HG02852 (cell line): Measurements from ENCODE around the gene MLLT3.
A peak's percentile ranks its signal among the peaks of the same experiment; 100 is the strongest.
"Not testable (repeated sequence)": the region's sequence is repeated elsewhere in the genome, so short reads cannot be mapped to it uniquely, and the experiment has no call there.

Experiments used
- ATAC-seq: cut with Tn5 transposase; IDR thresholded peaks from one replicate; pipeline ENCODE4 v1.9.1; 2021; ENCODE audit warnings: mild to moderate bottlenecking, moderate library complexity; ENCODE audit not compliant: unreplicated experiment

MLLT3 gene

GRCh38 chr9:20599195-20599594, 23.1 kb downstream of the MLLT3 start:
- ATAC-seq: no peak

GRCh38 chr9:20598367-20598766, 23.9 kb downstream of the MLLT3 start:
- no peak for ATAC-seq

- no peak for ATAC-seq
These were observed 24.4 kb downstream of the MLLT3 start for GRCh38 chr9:20597862-20598261.

GRCh38 chr9:20594608-20595007, 27.7 kb downstream of the MLLT3 start:
- ATAC-seq: no peak

GRCh38 chr9:20593537-20593936, 28.8 kb downstream of the MLLT3 start:
- no peak for ATAC-seq

- no peak for ATAC-seq
These were observed 29.2 kb downstream of the MLLT3 start for GRCh38 chr9:20593105-20593504.

- ATAC-seq: no peak
These were observed 29.6 kb downstream of the MLLT3 start for GRCh38 chr9:20592673-20593072.

- ATAC-seq: no peak
These were observed 31.1 kb downstream of the MLLT3 start for GRCh38 chr9:20591223-20591622.

- ATAC-seq: no peak
These were observed 37.2 kb downstream of the MLLT3 start for GRCh38 chr9:20584968-20585643.

- ATAC-seq: not testable (repeated sequence)
These were observed 39.2 kb downstream of the MLLT3 start for GRCh38 chr9:20583088-20583487.

- peak; percentile 64 for ATAC-seq
These were observed 40.1 kb downstream of the MLLT3 start for GRCh38 chr9:20582150-20582549.

- ATAC-seq: no peak
These were observed 41.6 kb downstream of the MLLT3 start for GRCh38 chr9:20580673-20581072.

GRCh38 chr9:20579524-20580314, 42.6 kb downstream of the MLLT3 start:
- ATAC-seq: peak; percentile 46

GRCh38 chr9:20573023-20573422, 49.3 kb downstream of the MLLT3 start:
- no peak for ATAC-seq

GRCh38 chr9:20570756-20571155, 51.5 kb downstream of the MLLT3 start:
- ATAC-seq: peak; percentile 87

GRCh38 chr9:20570087-20570486, 52.2 kb downstream of the MLLT3 start:
- ATAC-seq: no peak

- ATAC-seq: no peak
These were observed 52.8 kb downstream of the MLLT3 start for GRCh38 chr9:20569525-20569924.

- ATAC-seq: no peak
These were observed 53.9 kb downstream of the MLLT3 start for GRCh38 chr9:20568400-20568799.

GRCh38 chr9:20566401-20566800, 55.9 kb downstream of the MLLT3 start:
- ATAC-seq: no peak

- ATAC-seq: no peak
These were observed 57.6 kb downstream of the MLLT3 start for GRCh38 chr9:20564650-20565049.

- no peak for ATAC-seq
These were observed 58.4 kb downstream of the MLLT3 start for GRCh38 chr9:20563917-20564316.

GRCh38 chr9:20562051-20562450, 60.2 kb downstream of the MLLT3 start:
- ATAC-seq: peak; percentile 47
